Activated CD4-positive, alpha-beta T cell treated with anti-CD3 and anti-CD28 coated beads for 36 hours (primary cell): ENCODE results near the gene FAM171A1. TPM values are rescaled to one million over a fixed set of nuclear protein-coding genes. Genes with fewer than 3 reads are reported as not detected.

ENCODE experiments used
- ATAC-seq: fragments of 200-7000 bp; cut with Tn5 transposase; one replicate; pipeline ENCODE4 v1.10.0; 2021; ENCODE audit warnings: mild to moderate bottlenecking, moderate library complexity
- CTCF ChIA-PET: fragments of 350-600 bp; sonication (Branson Sonifier 250); formaldehyde crosslinking; loops from one replicate; lab custom pipeline; 2021; ENCODE audit warnings: antibody characterized with exemption; lab: Charles Lee
- POLR2A ChIA-PET: fragments of 350-600 bp; sonication (Branson Sonifier 250); formaldehyde crosslinking; loops from one replicate; lab custom pipeline; 2021; ENCODE audit warnings: antibody characterized with exemption, inconsistent platforms; lab: Charles Lee
- DNase-seq: peaks from one replicate; pipeline ENCODE4 v3.0.0-alpha.2; 2020
- H3K27ac Mint-ChIP-seq: one replicate; pipeline ENCODE4 v1.8.0; 2021; ENCODE audit warnings: mixed read lengths
- H3K27me3 Mint-ChIP-seq: one replicate; pipeline ENCODE4 v1.8.0; 2021; ENCODE audit warnings: mixed read lengths
- H3K36me3 Mint-ChIP-seq: one replicate; pipeline ENCODE4 v1.8.0; 2021; ENCODE audit warnings: low read depth, mixed read lengths
- H3K4me1 Mint-ChIP-seq: one replicate; pipeline ENCODE4 v1.8.0; 2021; ENCODE audit warnings: mixed read lengths
- H3K4me3 Mint-ChIP-seq: one replicate; pipeline ENCODE4 v1.8.0; 2021; ENCODE audit warnings: mild to moderate bottlenecking, moderate library complexity, mixed read lengths
- H3K9me3 Mint-ChIP-seq: one replicate; pipeline ENCODE4 v1.8.0; 2021; ENCODE audit warnings: low read depth, mixed read lengths
- intact Hi-C, 2 experiments: fragments of 100-400 bp; cut with DNase I in 1 of 2; cut with micrococcal nuclease in 1 of 2; formaldehyde crosslinking; loops; one replicate each; pipeline versions ENCODE4 v1.14.2 to v1.15.1; 2022 to 2024; cut with DNase I, micrococcal nuclease
- total RNA-seq, 2 experiments: library from RNA; stranded (reverse); gene quantifications; one replicate each; pipeline ENCODE4 v1.2.3, GENCODE V29; 2021

The FAM171A1 gene
- total RNA-seq, 2 experiments from 2014 or later, result 4.1 to 5.8 TPM

GRCh38 chr10:15253951-15254807 lies 116.9 kb downstream of the FAM171A1 start:
- ChIA-PET CTCF (interaction anchor here (0.7 to 1.3 kb wide), 2 partner anchors 11 to 120 kb away, joined by 3 read pairs; no protein-coding TSS in a partner anchor), POLR2A (no interaction called here)
- intact Hi-C loops, result loop anchor here in 1 of 2 experiments (5.0 kb wide), 1 partner anchor 118 kb away; the partner anchor contains the start of gene FAM171A1
- peak overlapping the region; percentile 72 for H3K27ac Mint-ChIP-seq
- ATAC-seq (peak; percentile 55), DNase-seq (no peak)
- no peaks in the 10 kb centered on the region for H3K36me3 Mint-ChIP-seq
- H3K9me3 Mint-ChIP-seq, result no peaks in the 10 kb centered on the region
- H3K27me3 Mint-ChIP-seq, result no peaks in the 10 kb centered on the region
- H3K4me3 Mint-ChIP-seq, result peak overlapping the region; percentile 77
- H3K4me1 Mint-ChIP-seq, result peaks cover 31% of the 10 kb centered on the region

GRCh38 chr10:15252396-15252795 lies 118.7 kb downstream of the FAM171A1 start:
- Mint-ChIP-seq H3K27ac (no peak overlapping the region), H3K4me1 (peaks cover 31% of the 10 kb centered on the region), H3K27me3 (no peaks in the 10 kb centered on the region), H3K9me3 (no peaks in the 10 kb centered on the region), H3K36me3 (peaks cover 2% of the 10 kb centered on the region), H3K4me3 (no peak overlapping the region)
- ChIA-PET POLR2A (no interaction called here), CTCF (interaction anchor here (0.7 kb wide), 1 partner anchor 22 kb away, joined by 3 read pairs; no protein-coding TSS in a partner anchor)
- intact Hi-C loops, result loop anchor here in 1 of 2 experiments (5.0 kb wide), 1 partner anchor 120 kb away; the partner anchor contains the start of gene FAM171A1
- DNase-seq (no peak), ATAC-seq (no peak)

GRCh38 chr10:15251791-15252380 lies 119.2 kb downstream of the FAM171A1 start:
- no peak overlapping the region for H3K4me3 Mint-ChIP-seq
- H3K36me3 Mint-ChIP-seq, result peaks cover 2% of the 10 kb centered on the region
- ChIA-PET CTCF (interaction anchor here (0.7 kb wide), 1 partner anchor 123 kb away, joined by 4 read pairs; no protein-coding TSS in a partner anchor), POLR2A (no interaction called here)
- H3K27ac Mint-ChIP-seq, result no peak overlapping the region
- no peaks in the 10 kb centered on the region for H3K27me3 Mint-ChIP-seq
- ATAC-seq (no peak), DNase-seq (no peak)
- H3K9me3 Mint-ChIP-seq, result no peaks in the 10 kb centered on the region
- intact Hi-C loops, result loop anchor here in 1 of 2 experiments (5.0 kb wide), 1 partner anchor 120 kb away; the partner anchor contains the start of gene FAM171A1
- H3K4me1 Mint-ChIP-seq, result peaks cover 31% of the 10 kb centered on the region

GRCh38 chr10:15245530-15245929 lies 125.6 kb downstream of the FAM171A1 start:
- H3K9me3 Mint-ChIP-seq, result no peaks in the 10 kb centered on the region
- no peak overlapping the region for H3K27ac Mint-ChIP-seq
- CTCF ChIA-PET, result interaction anchor here (0.6 kb wide), 1 partner anchor 510 kb away, joined by 3 read pairs; no protein-coding TSS in a partner anchor
- H3K36me3 Mint-ChIP-seq, result peaks cover 2% of the 10 kb centered on the region
- peak; percentile 30 for DNase-seq
- intact Hi-C loops, result no loop called here
- POLR2A ChIA-PET, result no interaction called here
- peak; percentile 79 for ATAC-seq
- peaks cover 3% of the 10 kb centered on the region for H3K4me1 Mint-ChIP-seq
- no peak overlapping the region for H3K4me3 Mint-ChIP-seq
- no peaks in the 10 kb centered on the region for H3K27me3 Mint-ChIP-seq

- Mint-ChIP-seq H3K27me3 (no peaks in the 10 kb centered on the region), H3K36me3 (peaks cover 2% of the 10 kb centered on the region), H3K4me1 (peaks cover 3% of the 10 kb centered on the region), H3K4me3 (no peak overlapping the region), H3K27ac (no peak overlapping the region), H3K9me3 (no peaks in the 10 kb centered on the region)
- CTCF ChIA-PET, result interaction anchor here (1.2 kb wide), 1 partner anchor 11 kb away, joined by 4 read pairs; no protein-coding TSS in a partner anchor
- DNase-seq (peak; percentile 25), ATAC-seq (peak; percentile 57)
- POLR2A ChIA-PET, result no interaction called here
- intact Hi-C loops, result no loop called here
These were observed 126.4 kb downstream of the FAM171A1 start for GRCh38 chr10:15244635-15245197.

- H3K4me3 Mint-ChIP-seq, result no peak overlapping the region
- peaks cover 15% of the 10 kb centered on the region for H3K4me1 Mint-ChIP-seq
- H3K27ac Mint-ChIP-seq, result no peak overlapping the region
- H3K27me3 Mint-ChIP-seq, result no peaks in the 10 kb centered on the region
- CTCF ChIA-PET, result no interaction called here
- no peaks in the 10 kb centered on the region for H3K9me3 Mint-ChIP-seq
- ATAC-seq (no peak), DNase-seq (no peak)
- H3K36me3 Mint-ChIP-seq, result no peaks in the 10 kb centered on the region
- intact Hi-C loops, result no loop called here
- POLR2A ChIA-PET, result no interaction called here
These were observed 128.7 kb downstream of the FAM171A1 start for GRCh38 chr10:15242261-15242840.

GRCh38 chr10:15241306-15241705 lies 129.8 kb downstream of the FAM171A1 start:
- no peaks in the 10 kb centered on the region for H3K9me3 Mint-ChIP-seq
- no peaks in the 10 kb centered on the region for H3K27me3 Mint-ChIP-seq
- H3K36me3 Mint-ChIP-seq, result no peaks in the 10 kb centered on the region
- intact Hi-C loops, result no loop called here
- ATAC-seq (no peak), DNase-seq (no peak)
- H3K4me3 Mint-ChIP-seq, result no peak overlapping the region
- no peak overlapping the region for H3K27ac Mint-ChIP-seq
- POLR2A ChIA-PET, result no interaction called here
- H3K4me1 Mint-ChIP-seq, result peaks cover 17% of the 10 kb centered on the region
- CTCF ChIA-PET, result no interaction called here

GRCh38 chr10:15238555-15239335 lies 132.3 kb downstream of the FAM171A1 start:
- intact Hi-C loops, result no loop called here

GRCh38 chr10:15237351-15237750 lies 133.7 kb downstream of the FAM171A1 start:
- Mint-ChIP-seq H3K36me3 (no peaks in the 10 kb centered on the region), H3K27ac (no peak overlapping the region), H3K4me1 (peaks cover 15% of the 10 kb centered on the region), H3K27me3 (no peaks in the 10 kb centered on the region), H3K9me3 (no peaks in the 10 kb centered on the region), H3K4me3 (no peak overlapping the region)
- ChIA-PET CTCF (no interaction called here), POLR2A (no interaction called here)
- intact Hi-C loops, result no loop called here
- DNase-seq (no peak), ATAC-seq (no peak)

More at GRCh38 chr10:15238555-15239335, 132.3 kb downstream of the FAM171A1 start:
- Mint-ChIP-seq H3K36me3 (no peaks in the 10 kb centered on the region), H3K9me3 (no peaks in the 10 kb centered on the region), H3K27ac (no peak overlapping the region), H3K27me3 (no peaks in the 10 kb centered on the region), H3K4me1 (peaks cover 15% of the 10 kb centered on the region), H3K4me3 (no peak overlapping the region)
- ChIA-PET CTCF (interaction anchor here (0.8 kb wide), 1 partner anchor 9 kb away, joined by 3 read pairs; no protein-coding TSS in a partner anchor), POLR2A (interaction anchor here (0.5 kb wide), 1 partner anchor 98 kb away, joined by 3 read pairs; no protein-coding TSS in a partner anchor)
- peak; percentile 45 for DNase-seq
- peak; percentile 84 for ATAC-seq

- Mint-ChIP-seq H3K27me3 (no peaks in the 10 kb centered on the region), H3K9me3 (no peaks in the 10 kb centered on the region), H3K4me1 (peaks cover 15% of the 10 kb centered on the region), H3K36me3 (no peaks in the 10 kb centered on the region), H3K4me3 (no peak overlapping the region), H3K27ac (no peak overlapping the region)
- ChIA-PET CTCF (interaction anchor here (1.2 kb wide), 1 partner anchor 146 kb away, joined by 3 read pairs; no protein-coding TSS in a partner anchor), POLR2A (no interaction called here)
- intact Hi-C loops, result no loop called here
- DNase-seq (no peak), ATAC-seq (no peak)
These were observed 134.7 kb downstream of the FAM171A1 start for GRCh38 chr10:15236340-15236739.
